Measurements from ENCODE around the gene STX17.
A peak's percentile ranks its signal among the peaks of the same experiment; 100 is the strongest.
"Not testable (repeated sequence)": the region's sequence is repeated elsewhere in the genome, so short reads cannot be mapped to it uniquely, and the experiment has no call there.

Gene STX17

GRCh38 chr9:99906403-99907207 is at the start of gene STX17:
Gene STX17 (plus strand): TSS chr9:99906654. CDS start chr9:99915240, 8,586 bp downstream.
- DNase-seq (ENCODE audit: low read depth in 2 of 3, low spot score in 1 of 3), result peak; percentile 47 to 67 (median 60)

GRCh38 chr9:99857576-99857975 is 48.9 kb upstream of the STX17 start:
- not testable (repeated sequence) for DNase-seq (ENCODE audit: low read depth in 2 of 3, low spot score in 1 of 3)

DNA sequence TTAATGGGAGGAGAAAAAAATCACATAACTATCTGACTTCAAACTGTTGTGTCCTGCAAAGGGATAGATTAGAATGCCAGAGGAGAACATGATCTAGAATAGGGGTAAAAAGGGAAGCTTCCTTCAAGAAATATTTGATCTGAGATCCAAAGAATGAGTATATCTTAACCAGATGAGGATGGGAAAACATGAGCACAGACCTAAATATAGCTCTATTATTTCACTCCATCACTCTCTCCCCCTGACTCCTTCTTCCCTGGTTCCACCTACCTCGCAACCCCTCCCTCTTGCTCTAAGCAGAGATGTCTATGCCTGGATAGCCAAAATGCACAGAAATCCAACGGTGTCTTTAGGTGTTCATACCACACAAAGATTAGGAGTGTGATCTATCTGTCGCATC is 48.4 kb upstream of the STX17 start:
- no peak for DNase-seq (ENCODE audit: low read depth in 2 of 3, low spot score in 1 of 3)

- no peak for DNase-seq (ENCODE audit: low read depth in 2 of 3, low spot score in 1 of 3)
These were observed 47.0 kb upstream of the STX17 start for GRCh38 chr9:99859243-99859980.

DNA sequence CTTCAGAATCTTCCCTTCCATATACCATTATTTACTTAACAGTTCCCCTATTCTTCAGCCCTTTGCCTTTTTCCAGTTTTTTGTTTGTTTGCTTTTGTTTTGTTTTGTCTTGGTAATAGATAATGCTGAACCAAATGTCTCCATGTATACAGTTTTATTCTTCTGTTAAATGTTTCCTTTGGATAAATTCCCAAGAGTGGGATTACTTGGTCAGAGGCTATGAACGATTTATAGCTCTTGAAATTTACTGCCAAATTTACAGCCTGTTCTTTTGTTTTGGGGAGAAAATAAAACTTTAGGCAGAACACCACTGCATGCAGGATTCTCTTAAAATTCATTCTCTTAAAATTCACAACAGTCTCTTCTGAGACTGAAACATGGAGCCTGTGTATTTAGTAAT is 46.2 kb upstream of the STX17 start:
- DNase-seq (ENCODE audit: low read depth in 2 of 3, low spot score in 1 of 3), result no peak

GRCh38 chr9:99863955-99864354 is 42.5 kb upstream of the STX17 start:
- DNase-seq (ENCODE audit: low read depth in 2 of 3, low spot score in 1 of 3), result no peak

- DNase-seq (ENCODE audit: low read depth in 2 of 3, low spot score in 1 of 3), result no peak
These were observed 40.1 kb upstream of the STX17 start for GRCh38 chr9:99866398-99866797.

DNA sequence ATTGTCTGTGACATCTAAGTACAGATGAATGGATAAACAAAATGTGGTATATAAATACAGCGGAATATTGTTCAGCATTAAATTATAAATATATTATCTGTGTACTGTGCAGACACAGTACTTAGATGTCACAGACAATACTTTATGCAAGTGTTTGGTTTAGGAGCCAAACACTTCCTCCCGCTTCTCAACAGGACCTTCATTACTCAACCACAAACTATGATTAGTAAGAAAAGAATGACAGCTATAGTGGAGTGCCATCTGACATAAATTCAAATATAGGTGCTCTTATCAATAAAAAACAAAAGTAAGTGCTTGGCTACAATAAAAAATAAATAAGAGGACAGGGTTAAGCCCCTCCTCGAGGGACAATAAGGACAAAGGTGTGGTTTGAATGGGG is 38.9 kb upstream of the STX17 start:
- no peak for DNase-seq (ENCODE audit: low read depth in 2 of 3, low spot score in 1 of 3)

DNA sequence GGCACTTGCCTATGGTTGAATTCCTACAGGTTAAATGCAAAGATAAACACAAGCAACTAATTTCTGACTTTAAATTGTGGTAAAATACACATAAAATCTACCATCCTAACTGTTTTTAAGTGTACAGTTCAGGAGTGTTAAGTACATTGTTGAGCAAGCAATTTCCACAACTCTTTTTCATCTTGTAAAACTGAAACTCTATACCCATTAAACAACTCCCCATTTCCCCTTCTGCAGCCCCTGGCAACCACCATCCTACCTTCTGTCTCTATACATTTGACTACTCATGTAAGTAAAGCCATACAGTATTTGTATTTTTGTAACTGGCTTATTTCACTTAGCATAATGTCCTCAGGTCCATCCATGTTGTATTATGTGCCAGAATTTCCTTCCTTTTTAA is 38.5 kb upstream of the STX17 start:
- no peak for DNase-seq (ENCODE audit: low read depth in 2 of 3, low spot score in 1 of 3)

GRCh38 chr9:99868845-99869244 is 37.6 kb upstream of the STX17 start:
- no peak for DNase-seq (ENCODE audit: low read depth in 2 of 3, low spot score in 1 of 3)

DNA sequence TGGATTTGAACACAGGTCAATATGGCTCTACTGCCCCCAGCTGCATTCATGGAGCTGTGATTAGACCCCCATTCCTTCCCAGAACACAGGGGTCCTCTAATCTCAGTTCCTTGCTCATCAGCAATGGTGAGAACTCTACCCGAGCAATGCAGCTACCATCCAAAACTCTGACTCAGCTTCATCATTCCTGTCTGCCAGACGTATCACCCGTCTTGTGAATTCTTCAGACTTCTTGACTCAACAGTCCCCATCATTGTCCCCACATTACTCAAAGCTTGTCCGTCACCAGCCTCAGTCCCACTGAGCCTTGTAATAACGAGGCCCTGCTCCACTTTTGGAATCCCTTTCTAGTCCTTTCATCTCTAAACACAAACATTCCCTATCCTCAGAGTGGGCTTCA is 36.3 kb upstream of the STX17 start:
- no peak for DNase-seq (ENCODE audit: low read depth in 2 of 3, low spot score in 1 of 3)

DNA sequence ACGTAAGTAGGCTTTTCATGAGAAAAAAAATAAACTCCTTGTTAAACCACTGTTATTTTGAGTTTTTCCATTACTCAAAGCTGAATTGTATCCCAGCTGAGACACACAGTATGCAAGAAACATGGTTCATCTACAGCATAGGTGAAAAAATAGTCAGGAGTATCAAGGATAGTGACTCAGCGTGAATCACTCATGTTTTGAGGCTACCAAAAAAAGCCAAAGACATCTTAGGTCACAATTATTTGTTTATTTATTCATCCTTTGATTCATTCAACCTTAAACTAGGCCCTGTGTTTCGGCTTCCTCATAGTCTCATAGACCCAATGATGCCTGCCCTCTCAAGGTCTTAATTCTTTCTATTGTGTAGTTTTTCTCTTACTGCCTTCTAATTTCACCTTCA is 32.9 kb upstream of the STX17 start:
- DNase-seq (ENCODE audit: low read depth in 2 of 3, low spot score in 1 of 3), result peak in 1 of 3 donors; percentile 19

DNA sequence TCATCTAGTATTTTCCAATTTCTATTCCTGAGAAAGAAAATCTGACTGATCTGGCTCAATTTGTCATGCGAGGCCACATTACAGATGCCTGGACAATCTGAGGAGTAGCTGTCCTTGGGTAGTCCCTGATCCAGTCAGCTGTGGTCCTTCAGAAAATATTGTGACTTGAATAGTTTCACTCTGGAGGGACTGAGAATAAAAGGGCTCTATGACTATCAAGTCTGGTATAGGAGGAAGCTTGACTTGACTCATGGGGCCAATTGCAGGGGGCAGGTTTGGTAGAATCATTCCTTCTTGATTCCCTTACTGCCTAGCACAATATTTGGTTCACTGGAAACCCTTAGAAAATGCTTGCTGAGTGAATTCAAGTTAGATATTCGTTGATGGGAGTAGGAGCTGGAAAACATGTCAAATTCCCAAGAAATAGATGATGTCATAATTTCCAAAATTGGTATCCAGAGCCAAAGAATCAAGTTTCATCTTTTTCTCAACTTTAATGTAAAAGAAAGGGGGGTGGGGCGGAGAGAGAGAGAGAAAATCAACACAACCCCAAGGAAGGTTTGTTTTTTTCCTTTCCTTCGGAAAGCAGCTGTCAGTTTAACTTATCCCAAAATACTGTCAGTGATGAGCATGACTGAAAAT is 32.4 kb upstream of the STX17 start:
- DNase-seq (ENCODE audit: low read depth in 2 of 3, low spot score in 1 of 3), result peak; percentile 13 to 15 (median 14)

- DNase-seq (ENCODE audit: low read depth in 2 of 3, low spot score in 1 of 3), result no peak
These were observed 30.3 kb upstream of the STX17 start for GRCh38 chr9:99876190-99876589.

DNA sequence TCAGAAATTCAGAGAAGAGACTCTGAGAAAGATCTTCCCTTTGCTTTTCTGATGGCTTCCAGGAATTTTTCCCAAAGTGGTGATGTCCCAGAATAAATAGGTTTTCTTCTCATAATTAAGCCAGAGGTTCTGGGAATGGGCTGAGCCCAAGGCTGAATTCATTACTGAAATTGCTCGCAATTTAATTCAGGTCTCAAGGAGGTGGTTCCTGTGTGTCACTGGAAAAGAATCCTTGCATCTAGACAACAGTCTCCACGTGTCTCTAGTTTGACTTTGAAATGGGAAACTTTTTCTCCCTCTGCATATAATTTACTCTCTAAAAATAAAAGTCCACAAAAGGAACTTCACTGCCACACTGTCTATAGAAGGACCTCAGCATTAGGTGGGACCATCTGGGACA is 27.8 kb upstream of the STX17 start:
- DNase-seq (ENCODE audit: low read depth in 2 of 3, low spot score in 1 of 3), result no peak

DNA sequence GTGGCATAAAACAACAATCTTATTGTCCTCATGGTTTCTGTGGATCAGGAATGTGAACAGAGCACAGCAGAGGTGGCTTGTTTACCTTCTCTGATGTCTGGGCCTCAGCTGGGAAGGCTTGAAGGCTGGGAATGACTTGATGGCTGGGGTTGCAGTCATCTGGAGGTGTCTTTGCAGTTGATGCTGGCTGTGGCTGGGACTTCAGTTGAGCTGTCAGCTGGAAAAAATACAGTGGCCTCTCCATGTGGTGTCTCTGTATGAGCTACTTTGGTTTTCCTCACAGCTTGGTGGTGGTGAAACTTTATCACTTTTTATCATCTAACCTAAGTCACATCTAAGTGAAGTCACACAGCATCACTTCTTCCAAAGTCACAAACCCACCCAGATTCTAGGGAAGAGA is 24.7 kb upstream of the STX17 start:
- no peak for DNase-seq (ENCODE audit: low read depth in 2 of 3, low spot score in 1 of 3)

GRCh38 chr9:99885747-99886146 is 20.7 kb upstream of the STX17 start:
- no peak for DNase-seq (ENCODE audit: low read depth in 2 of 3, low spot score in 1 of 3)

DNA sequence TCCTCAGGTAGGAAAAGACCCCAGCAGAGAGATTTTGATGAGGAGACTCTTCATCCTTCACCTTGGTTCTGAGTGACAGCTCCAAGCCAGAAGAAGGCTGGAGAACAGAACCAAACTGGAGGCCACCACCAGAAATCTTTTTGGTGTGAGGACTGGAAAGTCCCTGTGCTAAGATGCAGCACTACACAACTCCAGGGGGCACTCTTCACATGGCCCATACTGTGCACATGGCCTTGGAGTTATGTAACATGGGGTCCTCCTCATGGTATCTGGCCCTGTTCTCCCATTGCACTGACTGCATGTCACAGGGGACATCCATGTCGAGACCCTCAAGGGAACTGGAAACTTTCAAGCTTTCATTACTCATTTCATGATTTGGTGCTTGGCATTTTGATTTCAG is 17.3 kb upstream of the STX17 start:
- DNase-seq (ENCODE audit: low read depth in 2 of 3, low spot score in 1 of 3), result no peak

- no peak for DNase-seq (ENCODE audit: low read depth in 2 of 3, low spot score in 1 of 3)
These were observed 11.6 kb upstream of the STX17 start for GRCh38 chr9:99894826-99895225.

- DNase-seq (ENCODE audit: low read depth in 2 of 3, low spot score in 1 of 3), result no peak
These were observed 10.9 kb upstream of the STX17 start for GRCh38 chr9:99895510-99895909.

DNA sequence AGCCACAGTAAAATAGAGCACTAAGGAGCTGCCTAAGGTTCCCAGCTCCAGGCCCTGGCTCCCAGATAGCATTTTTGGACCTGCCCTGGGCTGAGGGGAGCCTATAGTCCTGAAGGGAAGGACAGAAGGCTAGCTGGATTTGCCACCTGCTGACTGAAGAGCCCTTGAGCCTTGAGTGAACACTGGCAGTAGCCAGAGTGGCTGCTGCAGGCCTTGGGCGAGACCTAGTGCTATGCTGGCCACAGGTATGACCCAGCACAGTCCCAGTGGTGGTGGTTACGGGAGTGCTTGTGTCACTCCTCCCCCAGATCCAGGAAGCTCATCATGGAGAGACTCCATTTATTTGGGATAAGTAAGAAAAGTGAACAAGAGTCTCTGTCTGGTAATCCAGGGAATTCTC is 10.3 kb upstream of the STX17 start:
- no peak for DNase-seq (ENCODE audit: low read depth in 2 of 3, low spot score in 1 of 3)

DNA sequence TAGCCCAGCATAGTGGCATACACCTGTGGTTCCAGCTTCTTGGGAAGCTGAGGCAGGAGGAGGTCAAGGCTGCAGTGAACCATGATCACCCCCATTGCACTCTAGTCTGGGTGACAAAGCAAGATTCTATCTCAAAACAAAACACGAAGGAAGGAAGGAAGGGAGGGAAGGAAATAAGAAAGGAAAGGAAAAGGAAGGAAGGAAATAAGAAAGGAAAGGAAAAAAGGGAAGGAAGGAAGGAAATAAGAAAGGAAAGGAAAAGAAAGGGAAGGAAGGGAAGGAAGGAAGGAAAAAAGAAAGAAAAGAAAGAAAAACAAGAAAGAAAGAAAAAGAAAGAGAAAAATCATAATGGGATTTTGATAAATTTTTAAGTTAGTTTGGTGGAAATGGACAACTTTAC is 3.1 kb upstream of the STX17 start:
- no peak for DNase-seq (ENCODE audit: low read depth in 2 of 3, low spot score in 1 of 3)

Measured in stimulated activated CD4-positive, alpha-beta T cell treated with anti-CD3 and anti-CD28 coated beads, Interleukin-12 subunit alpha, Interleukin-12 subunit beta, amount 100 ng/mL, for 48 hours (primary cell).